ENCODE measurements around the gene CD86.

Gene CD86

DNA sequence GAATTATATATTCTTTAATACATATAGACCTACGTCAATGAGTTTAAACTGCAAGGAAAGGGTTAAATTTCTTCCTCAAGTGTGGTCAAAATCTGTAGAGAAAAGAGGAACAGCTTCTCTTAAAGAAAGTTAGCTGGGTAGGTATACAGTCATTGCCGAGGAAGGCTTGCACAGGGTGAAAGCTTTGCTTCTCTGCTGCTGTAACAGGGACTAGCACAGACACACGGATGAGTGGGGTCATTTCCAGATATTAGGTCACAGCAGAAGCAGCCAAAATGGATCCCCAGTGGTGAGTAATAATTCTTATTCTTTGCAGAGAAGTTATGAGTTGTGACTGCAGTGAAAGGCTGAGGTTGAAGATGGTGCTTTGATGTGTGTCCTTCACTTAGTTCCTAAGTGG, at the start of gene CD86:
TSS of gene CD86 (plus strand) at position 148 of the 400 bp plus-strand sequence. CDS start at position 276, 128 bp downstream.
- Histone ChIP-seq H3F3A (ENCODE audit: control insufficient read depth, insufficient read depth) (peaks cover 13% of the 10 kb centered on the region; the same call in 1 of the 2 replicates), H3K27ac (ENCODE audit: low read depth, low read length) (peak within 1 kb of the TSS; percentile 63), H3K4me3 (ENCODE audit: low read length) (peak within 1 kb of the TSS; percentile 73), H3K4me1 (ENCODE audit: control insufficient read depth, low read length) (peaks cover 52% of the 10 kb centered on the region), H3K79me2 (ENCODE audit: control insufficient read depth, low read length) (peaks cover 25% of the 10 kb centered on the region), H4K20me1 (ENCODE audit: control insufficient read depth, insufficient read depth, low read depth, low read length) (no peaks in the 10 kb centered on the region), H3K9me3 (ENCODE audit: control insufficient read depth, insufficient read depth, low read length) (no peaks in the 10 kb centered on the region), H3K4me2 (ENCODE audit: low read length) (peak within 1 kb of the TSS; percentile 80), H3K36me3 (ENCODE audit: control insufficient read depth, low read length) (peaks cover 13% of the 10 kb centered on the region), H3K9me2 (replicated peaks; ENCODE audit: control insufficient read depth, low read length) (no peaks in the 10 kb centered on the region), H3K27me3 (ENCODE audit: control insufficient read depth, low read length) (no peaks in the 10 kb centered on the region)
- TF ChIP-seq EZH2phosphoT487 (IDR thresholded peaks at IDR 0.05; ENCODE audit: borderline replicate concordance, low read length) (no peak), CTCF (IDR thresholded peaks at IDR 0.05; ENCODE audit: low read depth, low read length, poor library complexity, severe bottlenecking) (no peak)

GRCh38 chr3:122006267-122006666, 48.9 kb upstream of the CD86 start:
- no peak overlapping the region for H3K27ac ChIP-seq (ENCODE audit: low read depth, low read length)
- no peaks in the 10 kb centered on the region for H3K9me3 ChIP-seq (ENCODE audit: control insufficient read depth, insufficient read depth, low read length)
- H3K36me3 ChIP-seq (ENCODE audit: control insufficient read depth, low read length): no peaks in the 10 kb centered on the region; the same call in 1 of the 2 replicates
- no peaks in the 10 kb centered on the region for H3K79me2 ChIP-seq (ENCODE audit: control insufficient read depth, low read length)
- H3K27me3 ChIP-seq (ENCODE audit: control insufficient read depth, low read length): no peaks in the 10 kb centered on the region
- no peak overlapping the region for H3K4me3 ChIP-seq (ENCODE audit: low read length)
- peaks cover 59% of the 10 kb centered on the region for H3K4me1 ChIP-seq (ENCODE audit: control insufficient read depth, low read length)
- no peaks in the 10 kb centered on the region for H4K20me1 ChIP-seq (ENCODE audit: control insufficient read depth, insufficient read depth, low read depth, low read length)
- H3K4me2 ChIP-seq (ENCODE audit: low read length): no peak overlapping the region
- no peaks in the 10 kb centered on the region for H3F3A ChIP-seq (ENCODE audit: control insufficient read depth, insufficient read depth)
- no peaks in the 10 kb centered on the region for H3K9me2 ChIP-seq (replicated peaks; ENCODE audit: control insufficient read depth, low read length)
- TF ChIP-seq CTCF (IDR thresholded peaks at IDR 0.05; ENCODE audit: low read depth, low read length, poor library complexity, severe bottlenecking) (no peak), EZH2phosphoT487 (IDR thresholded peaks at IDR 0.05; ENCODE audit: borderline replicate concordance, low read length) (no peak)

DNA sequence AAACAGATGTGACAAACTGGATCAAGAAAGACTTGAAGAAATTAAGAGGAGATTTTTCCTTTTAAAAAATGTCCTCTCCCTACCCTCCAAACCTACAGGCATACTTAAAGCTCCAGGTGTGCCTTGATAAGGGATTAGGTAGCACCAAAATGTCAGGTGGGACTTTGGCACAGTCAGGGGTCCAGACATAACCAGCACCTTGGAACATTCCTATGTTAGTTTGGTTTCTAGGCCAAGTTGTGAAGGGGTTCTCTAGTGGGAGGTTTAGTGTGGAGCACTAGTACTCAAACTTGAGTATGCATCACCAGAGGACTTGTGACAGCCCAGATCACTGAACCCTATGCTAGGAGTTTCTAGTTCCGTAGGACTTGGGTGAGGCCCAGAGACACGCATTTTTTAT, 47.0 kb upstream of the CD86 start:
- no peaks in the 10 kb centered on the region for H3K27me3 ChIP-seq (ENCODE audit: control insufficient read depth, low read length)
- no peaks in the 10 kb centered on the region for H3K79me2 ChIP-seq (ENCODE audit: control insufficient read depth, low read length)
- H3K36me3 ChIP-seq (ENCODE audit: control insufficient read depth, low read length): no peaks in the 10 kb centered on the region; the same call in 1 of the 2 replicates
- H3F3A ChIP-seq (ENCODE audit: control insufficient read depth, insufficient read depth): 0 out of 2 replicates have a peak, but pooled peaks cover 3% of the 10 kb centered on the region
- H3K9me3 ChIP-seq (ENCODE audit: control insufficient read depth, insufficient read depth, low read length): no peaks in the 10 kb centered on the region
- H3K27ac ChIP-seq (ENCODE audit: low read depth, low read length): no peak overlapping the region
- H3K4me2 ChIP-seq (ENCODE audit: low read length): no peak overlapping the region
- H4K20me1 ChIP-seq (ENCODE audit: control insufficient read depth, insufficient read depth, low read depth, low read length): no peaks in the 10 kb centered on the region
- no peaks in the 10 kb centered on the region for H3K9me2 ChIP-seq (replicated peaks; ENCODE audit: control insufficient read depth, low read length)
- TF ChIP-seq EZH2phosphoT487 (IDR thresholded peaks at IDR 0.05; ENCODE audit: borderline replicate concordance, low read length): no peak
- no peak for TF ChIP-seq CTCF (IDR thresholded peaks at IDR 0.05; ENCODE audit: low read depth, low read length, poor library complexity, severe bottlenecking)
- H3K4me3 ChIP-seq (ENCODE audit: low read length): no peak overlapping the region
- H3K4me1 ChIP-seq (ENCODE audit: control insufficient read depth, low read length): peaks cover 59% of the 10 kb centered on the region

Measured in DOHH2 (cell line).